A549 (cell line): ENCODE results near the gene BCAS4. TPM values are rescaled to one million over a fixed set of nuclear protein-coding genes. Genes with fewer than 3 reads are reported as not detected.

Source experiments
- ATAC-seq, 2 experiments: fragments of 200-7000 bp in 1 of 2; fragments of >200 bp in 1 of 2; cut with Nextera tagmentation in 1 of 2; cut with Tn5 transposase in 1 of 2; 3 replicates each; pipeline versions ENCODE4 v1.8.0 to v1.9.1; 2018 to 2020; ENCODE audit warnings: mild to moderate bottlenecking in 1 of 2, moderate library complexity in 1 of 2
- CTCF ChIA-PET: fragments of 300-600 bp; sonication (Branson Sonifier 250); formaldehyde crosslinking; extraction: SDS; loops from one replicate; lab custom pipeline; 2021; ENCODE audit warnings: antibody characterized with exemption, inconsistent platforms; lab: Yijun Ruan, JAX
- POLR2A ChIA-PET: fragments of 350-600 bp; formaldehyde crosslinking; extraction: SDS; loops from one replicate; lab custom pipeline; 2021; ENCODE audit warnings: antibody characterized with exemption, inconsistent platforms; lab: Yijun Ruan, JAX
- DNase-seq, 2 experiments: peaks; one replicate each; pipeline versions ENCODE4 v3.0.0 to v3.0.0-alpha.2; 2011 to 2016; ENCODE audit warnings: low read depth in 1 of 2, low spot score in 1 of 2
- FAIRE-seq: peaks from 2 replicates; lab custom pipeline; 2011; peaks lifted over from hg19 to GRCh38; lab: Jason Lieb, UNC
- H3K27ac ChIP-seq, 2 experiments: fragments of >200 bp; sonication (Bioruptor Twin); formaldehyde crosslinking; 3 replicates each; pipeline ENCODE4 v1.5.1; 2016 to 2017
- H3K4me1 ChIP-seq: fragments of >200 bp; sonication (Bioruptor Twin); formaldehyde crosslinking; 3 replicates; pipeline ENCODE4 v1.6.1; 2016
- H3K4me2 ChIP-seq: fragments of >200 bp; sonication (Bioruptor Twin); formaldehyde crosslinking; 3 replicates; pipeline ENCODE4 v1.6.1; 2016
- H3K4me3 ChIP-seq: fragments of >200 bp; sonication (Bioruptor Twin); formaldehyde crosslinking; 3 replicates; pipeline ENCODE4 v1.5.1; 2016
- H3K9me3 ChIP-seq: fragments of >200 bp; sonication (Bioruptor Twin); formaldehyde crosslinking; 3 replicates; pipeline ENCODE4 v1.6.1; 2016
- BHLHE40 ChIP-seq: IDR thresholded peaks from 2 replicates; pipeline ENCODE4 v1.6.1; 2012; ENCODE audit warnings: low read depth, low read length, inconsistent platforms
- CBX2 ChIP-seq: fragments of 200-600 bp; sonication (generic); IDR thresholded peaks from 2 replicates; pipeline ENCODE4 v1.6.1; 2016; ENCODE audit warnings: low read depth, mild to moderate bottlenecking, borderline replicate concordance
- CBX8 ChIP-seq: fragments of 200-600 bp; sonication (generic); IDR thresholded peaks from 2 replicates; pipeline ENCODE4 v1.6.1; 2016
- CEBPB ChIP-seq, 2 experiments: fragments of >200 bp in 1 of 2; sonication (Bioruptor Twin) in 1 of 2; formaldehyde crosslinking in 1 of 2; IDR thresholded peaks; 2 replicates each; pipeline ENCODE4 v1.6.1; 2012 to 2016
- CHD2 ChIP-seq: fragments of 150-350 bp; IDR thresholded peaks from 2 replicates; pipeline ENCODE4 v1.6.1; 2014; ENCODE audit warnings: low read length; ENCODE audit not compliant: partially characterized antibody
- CHD4 ChIP-seq: fragments of 200-600 bp; sonication (generic); IDR thresholded peaks from 2 replicates; pipeline ENCODE4 v1.6.1; 2016; ENCODE audit warnings: antibody characterized with exemption, mild to moderate bottlenecking, borderline replicate concordance
- CTCF ChIP-seq: fragments of >200 bp; sonication (Bioruptor Twin); formaldehyde crosslinking; IDR thresholded peaks from 3 replicates; pipeline ENCODE4 v1.5.1; 2016
- E2F6 ChIP-seq: IDR thresholded peaks from 2 replicates; pipeline ENCODE4 v1.6.1; 2012; ENCODE audit warnings: low read depth, borderline replicate concordance
- EHF ChIP-seq: fragments of 250-450 bp; sonication (Bioruptor Pico); IDR thresholded peaks from 2 replicates; pipeline ENCODE4 v1.5.0; 2020; ENCODE audit warnings: mild to moderate bottlenecking
- EHMT2 ChIP-seq: fragments of 200-600 bp; sonication (generic); IDR thresholded peaks from 2 replicates; pipeline ENCODE4 v1.6.1; 2016; ENCODE audit warnings: antibody characterized with exemption, low read depth, mild to moderate bottlenecking, moderate library complexity
- EP300 ChIP-seq, 2 experiments: fragments of >200 bp; sonication (Bioruptor Twin); formaldehyde crosslinking; IDR thresholded peaks; 2 replicates in 1 of 2; 3 replicates in 1 of 2; pipeline ENCODE4 v1.6.1; 2016 to 2017
- FOXS1 ChIP-seq: fragments of 250-450 bp; sonication (Bioruptor Pico); IDR thresholded peaks from 2 replicates; pipeline ENCODE4 v1.5.0; 2020; ENCODE audit warnings: mild to moderate bottlenecking, moderate library complexity
- GATA3 ChIP-seq: IDR thresholded peaks from 2 replicates; pipeline ENCODE4 v1.6.1; 2012; ENCODE audit warnings: borderline replicate concordance
- HES2 ChIP-seq: fragments of >200 bp; sonication (Bioruptor Twin); formaldehyde crosslinking; IDR thresholded peaks from 2 replicates; pipeline ENCODE4 v1.6.1; 2016
- HEYL ChIP-seq: fragments of 250-450 bp; sonication (Bioruptor Pico); IDR thresholded peaks from 2 replicates; pipeline ENCODE4 v1.8.0; 2021; ENCODE audit warnings: mild to moderate bottlenecking, moderate library complexity
- HOXB13 ChIP-seq: fragments of 250-450 bp; sonication (Bioruptor Pico); IDR thresholded peaks from 2 replicates; pipeline ENCODE4 v1.5.0; 2020; ENCODE audit warnings: low read depth, mild to moderate bottlenecking, moderate library complexity
- JUN ChIP-seq, 2 experiments: fragments of >200 bp; sonication (Bioruptor Twin); formaldehyde crosslinking; IDR thresholded peaks; 2 replicates in 1 of 2; 3 replicates in 1 of 2; pipeline ENCODE4 v1.6.1; 2016 to 2017
- JUNB ChIP-seq: fragments of >200 bp; sonication (Bioruptor Twin); formaldehyde crosslinking; IDR thresholded peaks from 2 replicates; pipeline ENCODE4 v1.6.1; 2016
- KDM5A ChIP-seq: fragments of 200-600 bp; sonication (generic); IDR thresholded peaks from 2 replicates; pipeline ENCODE4 v1.6.1; 2016; ENCODE audit warnings: antibody characterized with exemption, mild to moderate bottlenecking
- MAX ChIP-seq: IDR thresholded peaks from 2 replicates; pipeline ENCODE4 v1.6.1; 2012
- MAZ ChIP-seq: fragments of 150-350 bp; IDR thresholded peaks from 2 replicates; pipeline ENCODE4 v1.6.1; 2014; ENCODE audit warnings: antibody characterized with exemption, low read depth, low read length, borderline replicate concordance
- MYC ChIP-seq: IDR thresholded peaks from 2 replicates; pipeline ENCODE4 v1.6.1; 2012; ENCODE audit warnings: mild to moderate bottlenecking, inconsistent platforms, low read length, improper control_type of control experiment, borderline replicate concordance
- NFE2L2 ChIP-seq: fragments of 150-350 bp; conservative IDR thresholded peaks from 2 replicates; pipeline ENCODE4 v1.6.1; 2014; ENCODE audit warnings: low read length
- NR3C1 ChIP-seq: fragments of >200 bp; sonication (Bioruptor Twin); formaldehyde crosslinking; IDR thresholded peaks from 3 replicates; pipeline ENCODE4 v1.6.1; 2017
- POLR2A ChIP-seq: IDR thresholded peaks from 2 replicates; pipeline ENCODE4 v1.6.1; 2012; ENCODE audit warnings: mild to moderate bottlenecking, low read length
- POLR2AphosphoS2 ChIP-seq: conservative IDR thresholded peaks from 2 replicates; pipeline ENCODE4 v1.6.1; 2012; ENCODE audit warnings: low read length, improper control_type of control experiment, inconsistent platforms
- RAD21 ChIP-seq, 2 experiments: fragments of >200 bp in 1 of 2; sonication (Bioruptor Twin) in 1 of 2; formaldehyde crosslinking in 1 of 2; IDR thresholded peaks in 1 of 2; conservative IDR thresholded peaks in 1 of 2; 2 replicates in 1 of 2; 3 replicates in 1 of 2; pipeline ENCODE4 v1.6.1; 2012 to 2018; ENCODE audit warnings: inconsistent platforms in 1 of 2
- RCOR1 ChIP-seq: fragments of 150-350 bp; IDR thresholded peaks from 2 replicates; pipeline ENCODE4 v1.6.1; 2014; ENCODE audit warnings: antibody characterized with exemption, low read length, low read depth
- TFCP2L1 ChIP-seq: fragments of 250-450 bp; sonication (Bioruptor Pico); IDR thresholded peaks from 2 replicates; pipeline ENCODE4 v1.5.0; 2021; ENCODE audit warnings: mild to moderate bottlenecking
- TP53 ChIP-seq: fragments of 250-450 bp; sonication (Bioruptor Pico); IDR thresholded peaks from 2 replicates; pipeline ENCODE4 v1.5.0; 2021; ENCODE audit warnings: mild to moderate bottlenecking, moderate library complexity
- USF2 ChIP-seq: fragments of 450-650 bp; IDR thresholded peaks from 2 replicates; pipeline ENCODE4 v1.6.1; 2014; ENCODE audit warnings: antibody characterized with exemption
- ZNF302 ChIP-seq: fragments of 250-450 bp; sonication (Bioruptor Pico); IDR thresholded peaks from 2 replicates; pipeline ENCODE4 v1.9.0; 2021; ENCODE audit warnings: inconsistent platforms, mild to moderate bottlenecking, moderate library complexity
- WGBS: methylation state at CpG from one replicate; pipeline ENCODE4 v1.1.6; 2017; ENCODE audit errors: missing lambda C conversion rate; 5-methylcytosine and 5-hydroxymethylcytosine counted together
- polyA plus RNA-seq, 4 experiments: library from polyadenylated mRNA; depleted of rRNA in 3 of 4; stranded (reverse); fragments of >200 nt; fragmentation: RNase III in 1 of 4; extraction: RNeasy Plus Mini Kit Qiagen cat#74134 plus additional on column Dnase treatment in 1 of 4; gene quantifications; 2 replicates in 3 of 4; 3 replicates in 1 of 4; pipeline ENCODE4 v1.2.3, GENCODE V29; 2011 to 2017

BCAS4 gene
- polyA plus RNA-seq, 2 of the 4 experiments (the other 2 are of a cell fraction) = 16.9 to 48.4 TPM

DNA sequence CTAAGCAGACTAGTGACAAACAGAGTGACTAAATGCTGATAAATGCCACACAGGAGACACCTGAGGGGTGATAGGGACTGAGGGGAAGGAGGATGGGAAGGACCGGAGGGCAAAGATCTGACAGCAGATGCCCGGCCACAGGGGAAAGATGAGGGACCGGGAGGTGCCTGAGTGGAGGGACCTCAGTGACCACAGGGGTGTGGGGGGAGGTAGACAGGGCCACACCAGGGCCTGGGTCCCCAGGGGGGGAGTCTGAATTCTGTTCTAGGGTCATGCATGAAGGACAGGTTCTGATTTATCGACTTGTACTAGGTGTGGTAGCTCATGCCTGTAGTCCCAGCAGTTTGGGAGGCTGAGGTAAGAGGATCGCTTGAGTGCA lies 6.9 kb downstream of the BCAS4 start:
- no peak for TF ChIP-seq ZNF302 (CRISPR knock-in tag)
- Histone ChIP-seq H3K4me3 (no peak overlapping the region), H3K9me3 (no peaks in the 10 kb centered on the region), H3K4me1 (no peaks in the 10 kb centered on the region), H3K4me2 (no peak overlapping the region), H3K27ac (no peak overlapping the region)
- ChIA-PET CTCF (interaction anchor here (0.6 to 3.8 kb wide), 5 partner anchors 7 to 127 kb away, joined by 3 to 26 read pairs (median 6); partner anchors contain the start of gene BCAS4), POLR2A (no interaction called here)
- ATAC-seq = no peak
- WGBS = 91% methylated on average over 5 of the region's 5 CpGs
- no peak for FAIRE-seq
- DNase-seq = no peak

- CTCF ChIA-PET = interaction anchor here (0.6 to 3.8 kb wide), 6 partner anchors 8 to 127 kb away, joined by 3 to 26 read pairs (median 6); partner anchors contain the start of gene BCAS4
- Histone ChIP-seq H3K4me2 (no peak overlapping the region), H3K4me1 (no peaks in the 10 kb centered on the region), H3K9me3 (no peaks in the 10 kb centered on the region), H3K4me3 (no peak overlapping the region), H3K27ac (no peak overlapping the region)
- no peak for FAIRE-seq
- ATAC-seq = no peak
- no peak for TF ChIP-seq RCOR1
- no peak for TF ChIP-seq NFE2L2
- no peak for TF ChIP-seq RAD21 (conservative IDR thresholded peaks at IDR 0.05 in 1 of 2, IDR thresholded peaks at IDR 0.05 in 1 of 2)
- no peak for TF ChIP-seq POLR2A
- TF ChIP-seq FOXS1 (CRISPR knock-in tag) = no peak
- TF ChIP-seq CHD4 = no peak
- TF ChIP-seq USF2 = no peak
- TF ChIP-seq E2F6 = no peak
- no peak for TF ChIP-seq CBX2
- no peak for TF ChIP-seq EHF (CRISPR knock-in tag)
- no peak for TF ChIP-seq HEYL (CRISPR knock-in tag)
- no peak for TF ChIP-seq CBX8
- TF ChIP-seq CHD2 = no peak
- TF ChIP-seq HES2 = no peak
- TF ChIP-seq TFCP2L1 (CRISPR knock-in tag) = no peak
- no peak for TF ChIP-seq POLR2AphosphoS2
- no peak for TF ChIP-seq MYC
- no peak for TF ChIP-seq CEBPB (IDR thresholded peaks at IDR 0.05)
- no peak for DNase-seq
- POLR2A ChIA-PET = no interaction called here
- WGBS = 95% methylated on average over 8 of the region's 8 CpGs
Measured at GRCh38 chr20:50802289-50802688, 7.4 kb downstream of the BCAS4 start.

- no peak for DNase-seq
- POLR2A ChIA-PET = no interaction called here
- WGBS = 64% methylated on average over 11 of the region's 11 CpGs
- CTCF ChIA-PET = interaction anchor here (1.0 to 3.0 kb wide), 4 partner anchors 10 to 996 kb away, joined by 3 to 26 read pairs (median 8); partner anchors contain the start of gene BCAS4
- no peak for FAIRE-seq
- Histone ChIP-seq H3K9me3 (no peaks in the 10 kb centered on the region), H3K4me2 (no peak overlapping the region), H3K4me1 (no peaks in the 10 kb centered on the region), H3K27ac (no peak overlapping the region), H3K4me3 (no peak overlapping the region)
- ATAC-seq = no peak
- TF ChIP-seq E2F6 (no peak), CHD4 (no peak), MAZ (no peak), CTCF (no peak), NR3C1 (no peak), JUNB (no peak), MAX (no peak), EHMT2 (no peak), GATA3 (no peak), EP300 (IDR thresholded peaks at IDR 0.05) (no peak), JUN (IDR thresholded peaks at IDR 0.05) (no peak), KDM5A (no peak), RCOR1 (no peak), TP53 (CRISPR knock-in tag) (no peak), HOXB13 (no peak), CHD2 (no peak), BHLHE40 (no peak)
Measured at GRCh38 chr20:50804437-50805348, 9.8 kb downstream of the BCAS4 start.
